ENCODE measurements around the gene PKD1L1.
A peak's percentile ranks its signal among the peaks of the same experiment; 100 is the strongest.

The PKD1L1 gene

GRCh38 chr7:47907981-47908616, 40.2 kb downstream of the PKD1L1 start:
- TF ChIP-seq TAF1 (IDR thresholded peaks at IDR 0.05; ENCODE audit: borderline replicate concordance, low read depth, low read length) = no peak
- TF ChIP-seq POLR2A (IDR thresholded peaks at IDR 0.05; ENCODE audit: low read depth, low read length) = no peak
- no peak for TF ChIP-seq POLR2AphosphoS5 (IDR thresholded peaks at IDR 0.05; ENCODE audit: low read depth, low read length)
- no peak for FAIRE-seq
- no peak for DNase-seq (ENCODE audit: insufficient read length)

GRCh38 chr7:47906883-47907282, 41.4 kb downstream of the PKD1L1 start:
- DNase-seq (ENCODE audit: insufficient read length) (no peak), FAIRE-seq (no peak)
- TF ChIP-seq TAF1 (IDR thresholded peaks at IDR 0.05; ENCODE audit: borderline replicate concordance, low read depth, low read length) (no peak), POLR2A (IDR thresholded peaks at IDR 0.05; ENCODE audit: low read depth, low read length) (no peak), POLR2AphosphoS5 (IDR thresholded peaks at IDR 0.05; ENCODE audit: low read depth, low read length) (no peak)

GRCh38 chr7:47905076-47905920, 43.0 kb downstream of the PKD1L1 start:
- no peak for TF ChIP-seq TAF1 (IDR thresholded peaks at IDR 0.05; ENCODE audit: borderline replicate concordance, low read depth, low read length)
- TF ChIP-seq POLR2A (IDR thresholded peaks at IDR 0.05; ENCODE audit: low read depth, low read length) = no peak
- no peak for TF ChIP-seq POLR2AphosphoS5 (IDR thresholded peaks at IDR 0.05; ENCODE audit: low read depth, low read length)
- FAIRE-seq = no peak
- DNase-seq (ENCODE audit: insufficient read length) = no peak

- FAIRE-seq (no peak), DNase-seq (ENCODE audit: insufficient read length) (no peak)
- TF ChIP-seq POLR2AphosphoS5 (IDR thresholded peaks at IDR 0.05; ENCODE audit: low read depth, low read length) = no peak
- TF ChIP-seq TAF1 (IDR thresholded peaks at IDR 0.05; ENCODE audit: borderline replicate concordance, low read depth, low read length) = no peak
- no peak for TF ChIP-seq POLR2A (IDR thresholded peaks at IDR 0.05; ENCODE audit: low read depth, low read length)
Measured at GRCh38 chr7:47902013-47902412, 46.3 kb downstream of the PKD1L1 start.

- TF ChIP-seq TAF1 (IDR thresholded peaks at IDR 0.05; ENCODE audit: borderline replicate concordance, low read depth, low read length) (no peak), POLR2AphosphoS5 (IDR thresholded peaks at IDR 0.05; ENCODE audit: low read depth, low read length) (no peak)
Measured at GRCh38 chr7:47901542-47901941, 46.7 kb downstream of the PKD1L1 start.

GRCh38 chr7:47897831-47898230, 50.4 kb downstream of the PKD1L1 start:
- FAIRE-seq = no peak

More at GRCh38 chr7:47901542-47901941, 46.7 kb downstream of the PKD1L1 start:
- no peak for DNase-seq (ENCODE audit: insufficient read length)
- no peak for FAIRE-seq

GRCh38 chr7:47896809-47897423, 51.4 kb downstream of the PKD1L1 start:
- TF ChIP-seq POLR2AphosphoS5 (IDR thresholded peaks at IDR 0.05; ENCODE audit: low read depth, low read length) = no peak
- TF ChIP-seq POLR2A (IDR thresholded peaks at IDR 0.05; ENCODE audit: low read depth, low read length) = no peak
- no peak for TF ChIP-seq TAF1 (IDR thresholded peaks at IDR 0.05; ENCODE audit: borderline replicate concordance, low read depth, low read length)
- FAIRE-seq (no peak), DNase-seq (ENCODE audit: insufficient read length) (no peak)

More at GRCh38 chr7:47897831-47898230, 50.4 kb downstream of the PKD1L1 start:
- no peak for TF ChIP-seq POLR2AphosphoS5 (IDR thresholded peaks at IDR 0.05; ENCODE audit: low read depth, low read length)
- no peak for TF ChIP-seq TAF1 (IDR thresholded peaks at IDR 0.05; ENCODE audit: borderline replicate concordance, low read depth, low read length)
- no peak for TF ChIP-seq POLR2A (IDR thresholded peaks at IDR 0.05; ENCODE audit: low read depth, low read length)
- no peak for DNase-seq (ENCODE audit: insufficient read length)

- FAIRE-seq (no peak), DNase-seq (ENCODE audit: insufficient read length) (no peak)
- TF ChIP-seq POLR2A (IDR thresholded peaks at IDR 0.05; ENCODE audit: low read depth, low read length) (no peak), TAF1 (IDR thresholded peaks at IDR 0.05; ENCODE audit: borderline replicate concordance, low read depth, low read length) (no peak), POLR2AphosphoS5 (IDR thresholded peaks at IDR 0.05; ENCODE audit: low read depth, low read length) (no peak)
Measured at GRCh38 chr7:47895026-47895425, 53.2 kb downstream of the PKD1L1 start.

- FAIRE-seq (no peak), DNase-seq (ENCODE audit: insufficient read length) (no peak)
- TF ChIP-seq POLR2AphosphoS5 (IDR thresholded peaks at IDR 0.05; ENCODE audit: low read depth, low read length) = no peak
- TF ChIP-seq TAF1 (IDR thresholded peaks at IDR 0.05; ENCODE audit: borderline replicate concordance, low read depth, low read length) = no peak
- no peak for TF ChIP-seq POLR2A (IDR thresholded peaks at IDR 0.05; ENCODE audit: low read depth, low read length)
Measured at GRCh38 chr7:47893721-47894365, 54.4 kb downstream of the PKD1L1 start.

GRCh38 chr7:47893238-47893637, 55.0 kb downstream of the PKD1L1 start:
- TF ChIP-seq POLR2A (IDR thresholded peaks at IDR 0.05; ENCODE audit: low read depth, low read length) = no peak
- no peak for TF ChIP-seq POLR2AphosphoS5 (IDR thresholded peaks at IDR 0.05; ENCODE audit: low read depth, low read length)
- TF ChIP-seq TAF1 (IDR thresholded peaks at IDR 0.05; ENCODE audit: borderline replicate concordance, low read depth, low read length) = no peak
- peak; percentile 26 for DNase-seq (ENCODE audit: insufficient read length)

GRCh38 chr7:47890606-47891005, 57.7 kb downstream of the PKD1L1 start:
- TF ChIP-seq POLR2A (IDR thresholded peaks at IDR 0.05; ENCODE audit: low read depth, low read length) (no peak), POLR2AphosphoS5 (IDR thresholded peaks at IDR 0.05; ENCODE audit: low read depth, low read length) (no peak), TAF1 (IDR thresholded peaks at IDR 0.05; ENCODE audit: borderline replicate concordance, low read depth, low read length) (no peak)
- no peak for DNase-seq (ENCODE audit: insufficient read length)
- no peak for FAIRE-seq

More at GRCh38 chr7:47893238-47893637, 55.0 kb downstream of the PKD1L1 start:
- FAIRE-seq = no peak
